ENCODE data around the gene PSMB9.
"Not testable (repeated sequence)": the region's sequence is repeated elsewhere in the genome, so short reads cannot be mapped to it uniquely, and the experiment has no call there.

PSMB9 gene

DNA sequence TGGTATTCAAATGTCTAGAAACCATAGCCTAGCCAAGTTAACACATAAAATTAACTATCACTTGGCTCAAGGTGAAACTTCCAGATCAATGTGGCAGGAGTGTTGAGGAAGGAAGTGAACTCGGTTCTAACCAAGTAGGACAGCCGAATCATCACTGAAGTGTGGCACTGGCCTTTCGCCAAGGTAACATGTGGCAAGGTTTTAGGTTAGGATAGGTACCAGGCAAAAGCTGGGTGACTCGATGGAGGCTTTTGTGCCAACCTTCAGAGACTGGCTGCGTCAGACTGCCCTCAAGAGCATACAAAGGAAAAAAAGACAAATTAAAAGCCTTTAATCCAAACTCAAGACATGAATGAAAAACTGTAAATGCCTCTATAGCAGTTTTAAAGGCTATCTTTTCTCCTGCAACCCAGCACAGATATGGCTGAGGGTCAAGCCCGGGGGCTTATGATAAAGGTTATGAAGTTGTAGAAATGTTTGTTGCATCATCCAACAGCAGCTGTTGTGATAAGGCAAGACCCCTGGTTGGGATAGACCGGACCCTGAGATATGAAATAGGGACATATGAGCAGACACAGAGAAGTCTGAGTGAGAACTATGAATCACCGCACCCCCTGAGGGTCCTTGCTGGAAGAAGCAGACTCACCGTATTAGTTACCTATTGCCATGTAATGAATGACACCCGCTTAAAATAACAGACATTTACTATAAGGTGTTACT is 11.9 kb downstream of the PSMB9 start:
- DNase-seq: no peak

- DNase-seq: no peak
These were observed 13.1 kb downstream of the PSMB9 start for GRCh38 chr6:32867022-32867477.

DNA sequence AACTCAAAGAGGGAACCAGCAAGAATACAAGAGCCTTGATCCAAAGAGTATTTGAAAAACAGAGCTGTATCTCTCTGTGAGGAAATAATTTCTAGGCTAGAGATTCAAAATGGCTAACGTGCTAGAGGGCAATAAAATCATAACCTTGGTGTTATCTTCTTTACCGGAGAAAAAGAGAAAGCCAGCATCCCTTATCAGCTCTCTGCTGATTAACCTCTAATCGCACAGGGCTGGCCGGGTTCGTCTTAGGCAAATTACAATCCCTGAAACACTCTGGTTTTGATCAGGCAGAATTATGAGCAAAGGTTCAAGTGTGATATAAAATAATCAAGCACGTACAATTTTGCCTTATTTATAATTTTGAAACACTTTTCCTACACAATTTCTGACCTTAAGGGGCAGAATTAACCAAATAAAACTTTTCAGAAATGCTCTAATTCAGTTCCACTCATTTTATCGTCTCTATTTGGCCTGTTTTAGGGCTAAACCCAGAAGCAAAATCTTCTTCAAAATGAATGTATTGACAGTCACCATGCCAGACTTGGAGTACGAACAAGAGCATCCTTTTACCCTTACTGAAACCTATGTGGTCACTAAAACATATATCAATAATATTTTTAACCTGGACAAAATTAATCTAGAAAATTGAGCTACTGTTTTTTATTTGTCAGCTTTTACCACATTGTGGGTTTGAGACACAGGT is 13.7 kb downstream of the PSMB9 start:
- DNase-seq: no peak

DNA sequence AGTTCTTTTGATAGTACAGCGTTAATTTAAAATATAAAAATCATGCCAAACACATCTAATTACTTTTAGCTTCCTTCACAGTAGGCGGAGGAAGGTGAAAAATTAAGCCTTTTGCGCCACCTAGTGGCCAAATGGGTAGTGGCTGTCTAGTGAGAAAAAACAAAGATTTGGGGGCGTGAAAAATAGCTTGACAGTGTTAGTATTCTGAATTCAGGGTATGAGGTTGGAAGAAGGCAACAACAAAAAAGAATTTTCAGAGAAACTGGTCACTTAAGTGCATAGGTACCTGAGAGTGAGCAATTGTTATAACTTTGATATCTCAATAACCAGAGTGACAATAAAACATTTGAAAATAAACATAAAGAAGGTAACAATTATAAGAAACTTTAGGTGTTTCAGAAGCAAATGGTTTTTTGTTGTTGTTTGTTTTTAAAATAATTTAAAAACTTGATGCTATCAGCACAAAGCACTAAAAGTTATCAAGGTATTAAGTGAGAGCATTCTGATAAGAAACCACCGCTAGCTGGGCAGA is 14.3 kb downstream of the PSMB9 start:
- DNase-seq: peak; percentile 69 to 97

DNA sequence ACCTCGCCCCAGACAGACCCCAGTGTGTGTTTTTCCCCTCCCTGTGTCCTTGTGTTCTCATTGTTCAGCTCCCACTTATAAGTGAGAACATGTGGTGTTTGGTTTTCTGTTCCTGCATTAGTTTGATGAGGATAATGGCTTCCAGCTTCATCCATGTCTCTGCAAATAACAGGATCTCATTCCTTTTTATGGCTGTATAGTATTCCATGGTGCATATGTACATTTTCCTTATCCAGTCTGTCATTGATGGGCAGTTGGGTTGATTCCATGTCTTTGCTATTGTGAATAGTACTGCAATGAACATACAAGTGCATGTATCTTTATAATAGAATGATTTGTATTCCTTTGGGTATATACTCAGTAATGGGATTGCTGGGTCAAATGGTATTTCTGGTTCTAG is 20.0 kb downstream of the PSMB9 start:
- not testable (repeated sequence) for DNase-seq

DNA sequence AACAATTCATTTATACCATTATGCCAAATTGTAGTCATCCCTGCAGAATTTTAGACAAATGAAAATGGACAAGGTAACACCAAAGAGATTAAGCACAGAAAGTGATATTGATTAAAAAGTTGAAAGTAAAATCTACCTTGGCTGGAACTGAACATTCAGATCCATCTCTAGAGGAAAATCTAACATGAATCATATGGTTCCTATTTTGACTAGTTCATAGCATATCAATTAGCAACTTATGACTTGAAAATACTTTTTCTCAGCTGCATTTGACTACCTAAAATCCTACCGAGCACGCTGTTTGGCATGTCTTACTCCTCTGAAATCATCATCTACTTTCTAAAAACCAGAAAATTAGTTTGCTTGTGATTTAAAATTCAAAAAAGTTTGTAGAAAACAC is 22.6 kb downstream of the PSMB9 start:
- DNase-seq: no peak

GRCh38 chr6:32879691-32880090 is 25.7 kb downstream of the PSMB9 start:
- DNase-seq: peak in 1 of 2 donors; percentile 38

DNA sequence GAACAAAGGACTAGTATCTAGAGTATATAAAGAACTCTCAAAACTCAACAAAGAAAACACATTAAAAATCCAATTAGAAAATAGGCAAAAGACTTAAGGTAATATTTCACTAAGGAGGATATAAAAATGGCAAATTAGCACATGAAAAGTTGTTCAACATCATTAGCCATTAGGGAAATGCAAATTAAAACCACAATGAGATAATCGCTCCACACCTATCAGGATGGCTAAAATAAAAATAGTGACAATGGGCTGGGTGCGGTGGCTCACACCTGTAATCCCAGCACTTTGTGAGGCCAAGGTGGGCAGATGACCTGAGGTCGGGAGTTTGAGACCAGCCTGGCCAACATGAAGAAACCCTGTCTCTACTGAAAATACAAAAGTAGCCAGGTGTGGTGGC is 27.0 kb downstream of the PSMB9 start:
- not testable (repeated sequence) for DNase-seq

DNA sequence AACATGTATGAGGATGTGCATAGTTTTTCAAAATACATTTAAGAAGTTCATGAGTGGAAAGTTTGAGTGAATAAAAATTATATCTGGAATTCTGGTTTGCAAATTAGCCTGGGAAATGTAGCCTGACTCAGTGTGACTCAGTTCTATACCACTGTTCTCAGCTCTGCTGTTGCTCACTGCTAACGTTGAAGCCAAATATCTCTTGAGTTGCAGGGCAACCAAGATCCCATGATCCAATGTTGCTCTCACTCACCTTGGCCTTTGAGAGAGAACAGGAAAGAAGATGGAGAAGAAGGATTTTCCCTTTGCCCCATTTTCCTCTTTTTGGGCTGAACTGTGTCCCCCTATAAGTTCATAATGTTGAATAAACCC is 28.9 kb downstream of the PSMB9 start:
- DNase-seq: no peak

- peak; percentile 78 to 86 for DNase-seq
These were observed 29.8 kb downstream of the PSMB9 start for GRCh38 chr6:32883789-32884188.

DNA sequence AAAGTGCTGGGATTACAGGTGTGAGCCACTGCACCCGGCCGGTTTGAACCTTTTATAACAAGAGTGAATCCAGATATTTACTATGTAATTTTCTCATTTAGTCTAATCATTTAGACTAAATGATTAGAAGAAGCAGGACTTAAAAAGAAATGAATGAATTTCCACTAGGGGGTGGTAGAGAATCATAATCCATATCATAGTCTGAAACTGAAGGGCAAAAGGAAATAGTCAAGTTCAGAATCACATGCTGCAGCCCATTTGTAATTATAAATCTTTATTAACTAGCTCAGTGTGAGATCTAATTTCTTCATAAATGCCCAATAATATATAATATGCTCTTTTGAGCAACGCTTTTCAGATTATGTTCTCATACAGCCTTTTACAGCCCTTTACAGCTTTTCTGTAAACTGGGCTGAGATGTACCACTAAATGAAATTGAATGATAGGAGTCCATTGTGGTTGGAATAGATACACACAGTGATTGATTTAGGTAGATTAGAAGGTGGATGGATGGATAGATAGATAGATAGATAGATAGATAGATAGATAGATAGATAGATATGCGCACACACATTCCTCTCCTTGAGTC is 31.8 kb downstream of the PSMB9 start:
- DNase-seq: peak; percentile 70 to 97

GRCh38 chr6:32886681-32887383 is 32.8 kb downstream of the PSMB9 start:
- no peak for DNase-seq

DNA sequence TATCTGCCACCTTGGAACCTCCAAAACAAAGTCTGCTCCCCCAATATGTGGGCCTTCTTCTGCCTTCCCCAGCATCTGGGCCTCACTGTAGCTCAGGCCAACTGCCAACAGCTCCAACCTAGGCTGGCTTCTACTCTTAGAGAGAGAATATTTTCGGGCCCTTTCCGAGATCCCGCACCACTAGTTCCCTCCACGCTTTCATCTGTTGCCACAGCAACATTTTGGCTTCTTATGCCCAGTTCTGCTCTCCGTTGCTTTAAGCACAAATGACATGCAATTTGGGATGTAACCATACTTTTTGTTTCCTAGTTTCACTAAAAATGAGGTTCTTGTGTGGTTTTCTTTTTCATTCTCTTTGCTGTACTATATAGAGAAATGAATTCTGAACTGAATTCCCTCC is 33.6 kb downstream of the PSMB9 start:
- DNase-seq: no peak

GRCh38 chr6:32888576-32888975 is 34.6 kb downstream of the PSMB9 start:
- no peak for DNase-seq

GRCh38 chr6:32889533-32889932 is 35.5 kb downstream of the PSMB9 start:
- no peak for DNase-seq

- DNase-seq: peak; percentile 40 to 59
These were observed 36.8 kb downstream of the PSMB9 start for GRCh38 chr6:32890831-32891230.

GRCh38 chr6:32894085-32895005 is 40.4 kb downstream of the PSMB9 start:
- peak; percentile 84 to 99 for DNase-seq

GRCh38 chr6:32895006-32895345 is 41.0 kb downstream of the PSMB9 start:
- no peak for DNase-seq

- DNase-seq: no peak
These were observed 50.0 kb downstream of the PSMB9 start for GRCh38 chr6:32903952-32904351.

- no peak for DNase-seq
These were observed 51.1 kb downstream of the PSMB9 start for GRCh38 chr6:32905078-32905477.

- DNase-seq: no peak
These were observed 52.5 kb downstream of the PSMB9 start for GRCh38 chr6:32906539-32906938.

DNA sequence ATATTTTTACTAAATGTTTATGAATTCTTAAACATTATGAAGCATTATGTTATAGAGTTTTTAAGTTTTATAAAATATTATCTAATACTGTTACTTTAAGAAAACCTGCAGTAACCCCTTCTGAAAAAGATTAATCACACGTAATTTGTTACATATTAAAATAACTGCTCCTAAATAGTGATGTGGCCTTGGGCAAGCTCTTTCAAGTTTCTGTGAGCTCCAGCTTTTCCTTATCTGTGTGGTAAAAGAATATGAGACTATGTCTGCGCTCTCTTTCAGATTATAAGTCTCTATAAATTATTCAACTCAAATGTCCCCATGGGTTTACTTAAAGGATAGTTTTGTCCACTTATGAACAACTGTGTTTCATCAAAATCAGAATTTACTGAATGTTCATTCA is 54.9 kb downstream of the PSMB9 start:
- no peak for DNase-seq

Data from inflammatory macrophage treated with lipopolysaccharide for 1 hour (primary cell).